Large intestine (tissue), 3 donors: ENCODE measurements around the gene ABCA1. TPM values are rescaled to one million over a fixed set of nuclear protein-coding genes. Genes with fewer than 3 reads are reported as not detected.
A peak's percentile ranks its signal among the peaks of the same experiment; 100 is the strongest.
"Not testable (repeated sequence)": the region's sequence is repeated elsewhere in the genome, so short reads cannot be mapped to it uniquely, and the experiment has no call there.

Experiments
- DNase-seq, 2 donors: peaks; one replicate each; pipeline versions ENCODE4 v3.0.0 to v3.0.0-alpha.2; 2013
- H3K27ac ChIP-seq: one replicate; pipeline ENCODE4 v1.5.1; 2013; ENCODE audit warnings: low read length
- H3K27me3 ChIP-seq: 2 replicates; pipeline ENCODE4 v1.6.1; 2013; ENCODE audit warnings: low read length; ENCODE audit not compliant: control insufficient read depth, insufficient read depth
- H3K36me3 ChIP-seq: 2 replicates; pipeline ENCODE4 v1.6.1; 2013; ENCODE audit warnings: low read length; ENCODE audit not compliant: control insufficient read depth, insufficient read depth
- H3K4me1 ChIP-seq: one replicate; pipeline ENCODE4 v1.6.1; 2013; ENCODE audit warnings: low read length; ENCODE audit not compliant: control insufficient read depth, insufficient read depth
- H3K4me3 ChIP-seq: one replicate; pipeline ENCODE4 v1.5.1; 2013; ENCODE audit warnings: low read length
- H3K9me3 ChIP-seq: one replicate; pipeline ENCODE4 v1.6.1; 2013; ENCODE audit warnings: mild to moderate bottlenecking, low read depth, low read length, moderate library complexity; ENCODE audit not compliant: control insufficient read depth
- WGBS: methylation state at CpG from one replicate; pipeline ENCODE4 v1.1.5; 2013; ENCODE audit warnings: low lambda C conversion rate; ENCODE audit not compliant: insufficient coverage; 5-methylcytosine and 5-hydroxymethylcytosine counted together
- polyA plus RNA-seq: library from polyadenylated mRNA; unstranded; fragments of 120-200 nt; gene quantifications from one replicate; pipeline ENCODE4 v1.2.1, GENCODE V29; 2013

Gene ABCA1
- polyA plus RNA-seq, 1 donor: 8.6 TPM

DNA sequence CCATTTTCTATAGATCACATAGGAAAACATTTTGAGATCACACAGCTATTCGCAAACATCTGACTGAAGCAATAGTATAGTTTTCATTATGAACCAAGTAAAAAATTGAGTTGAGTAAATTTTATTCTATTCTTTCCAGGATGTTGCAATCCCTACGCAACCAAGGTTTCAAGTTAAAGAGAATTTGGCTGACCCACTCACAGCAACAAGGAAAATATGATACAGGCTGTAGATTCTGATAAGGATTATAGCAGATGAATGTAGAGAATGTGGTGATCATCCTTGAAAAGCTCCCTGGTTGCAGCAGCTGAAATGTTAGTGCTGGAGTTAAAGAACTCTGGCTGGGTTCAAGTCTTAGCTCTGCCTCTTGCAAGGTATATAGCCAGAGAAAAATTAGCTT, 4.7 kb downstream of the ABCA1 start:
- DNase-seq: no peak
- Histone ChIP-seq H3K36me3 (no peaks in the 10 kb centered on the region), H3K4me3 (no peak overlapping the region), H3K27ac (no peak overlapping the region), H3K4me1 (peaks cover 4% of the 10 kb centered on the region), H3K27me3 (no peaks in the 10 kb centered on the region), H3K9me3 (no peaks in the 10 kb centered on the region)
- no CpG with 5 or more reads among the region's 2 CpGs for WGBS

DNA sequence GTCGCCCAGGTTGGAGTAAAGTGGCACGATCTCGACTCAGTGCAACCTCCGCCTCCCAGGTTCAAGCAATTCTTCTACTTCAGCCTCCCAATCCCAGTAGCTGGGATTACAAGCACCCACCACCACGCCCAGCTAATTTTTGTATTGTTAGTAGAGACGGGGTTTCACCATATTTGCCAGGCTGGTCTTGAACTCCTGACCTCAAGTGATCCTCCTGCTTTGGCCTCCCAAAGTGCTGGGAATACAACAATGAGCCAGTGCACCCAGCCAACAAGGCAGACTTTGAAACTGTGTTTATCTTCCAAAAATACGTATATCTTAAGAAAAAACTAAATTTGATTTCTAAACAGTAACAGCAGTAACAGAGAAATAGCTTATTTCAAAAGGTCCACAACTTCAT, 5.2 kb downstream of the ABCA1 start:
- no CpG with 5 or more reads among the region's 7 CpGs for WGBS
- not testable (repeated sequence) for H3K4me3 ChIP-seq, H3K36me3 ChIP-seq, H3K27me3 ChIP-seq, H3K27ac ChIP-seq, H3K9me3 ChIP-seq, H3K4me1 ChIP-seq, DNase-seq

DNA sequence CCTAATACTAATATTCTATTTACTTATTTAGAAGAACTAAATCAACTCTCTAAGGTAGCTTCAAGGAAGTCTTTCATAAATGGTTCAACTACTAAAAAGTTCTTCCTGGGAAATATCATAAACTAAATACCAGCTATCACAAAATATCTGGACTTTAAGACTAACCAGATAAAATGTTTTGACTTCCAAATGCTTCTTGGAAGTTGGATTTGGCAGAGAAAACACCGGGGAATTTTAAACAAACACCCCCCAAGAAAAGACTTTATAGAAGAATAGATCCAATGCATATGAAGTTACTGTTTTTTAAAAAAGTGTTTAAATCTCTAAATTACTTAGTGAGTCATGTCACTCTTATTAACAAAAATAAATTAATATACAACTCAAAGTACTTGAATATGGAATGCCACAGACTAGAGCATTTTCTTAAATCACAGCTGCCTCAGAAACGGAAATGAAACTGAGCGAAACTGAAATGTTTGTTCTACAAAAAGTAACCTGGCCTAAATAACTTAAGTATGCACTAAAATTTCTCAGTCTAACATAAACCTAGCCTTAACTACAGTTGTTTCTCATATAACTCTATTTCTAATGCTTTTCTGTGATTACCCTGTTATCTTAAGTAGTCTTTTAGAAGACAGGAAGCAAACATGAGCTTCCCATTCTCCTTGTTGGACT, 6.8 kb downstream of the ABCA1 start:
- no peaks in the 10 kb centered on the region for H3K36me3 ChIP-seq
- 63% methylated on average over 3 of the region's 3 CpGs for WGBS
- H3K27ac ChIP-seq: peak overlapping the region; percentile 21
- no peak overlapping the region for H3K4me3 ChIP-seq
- DNase-seq: no peak
- peaks cover 4% of the 10 kb centered on the region for H3K4me1 ChIP-seq
- no peaks in the 10 kb centered on the region for H3K9me3 ChIP-seq
- no peaks in the 10 kb centered on the region for H3K27me3 ChIP-seq

DNA sequence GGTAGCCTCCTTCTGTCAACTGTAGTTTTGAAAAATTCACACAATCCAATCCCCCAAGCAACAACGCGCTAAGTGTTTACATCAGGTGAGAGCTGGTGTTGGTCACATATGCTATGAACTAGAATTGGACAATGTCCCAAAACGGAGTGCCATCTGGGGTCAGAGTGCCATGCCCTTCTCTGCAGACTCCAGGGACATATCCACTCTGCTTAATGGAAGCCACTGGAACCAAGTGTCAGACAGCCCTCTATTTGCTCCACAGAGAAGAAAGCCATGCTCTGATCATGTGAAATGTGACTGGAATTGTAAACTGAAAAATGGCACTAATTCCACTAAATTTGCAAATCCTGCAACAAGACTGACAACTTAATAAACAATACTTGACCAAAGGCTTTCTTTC, 12.2 kb downstream of the ABCA1 start:
- H3K4me1 ChIP-seq: no peaks in the 10 kb centered on the region
- WGBS: no CpG with 5 or more reads among the region's 3 CpGs
- H3K9me3 ChIP-seq: no peaks in the 10 kb centered on the region
- no peaks in the 10 kb centered on the region for H3K36me3 ChIP-seq
- no peak overlapping the region for H3K4me3 ChIP-seq
- DNase-seq: no peak
- H3K27ac ChIP-seq: no peak overlapping the region
- H3K27me3 ChIP-seq: no peaks in the 10 kb centered on the region

DNA sequence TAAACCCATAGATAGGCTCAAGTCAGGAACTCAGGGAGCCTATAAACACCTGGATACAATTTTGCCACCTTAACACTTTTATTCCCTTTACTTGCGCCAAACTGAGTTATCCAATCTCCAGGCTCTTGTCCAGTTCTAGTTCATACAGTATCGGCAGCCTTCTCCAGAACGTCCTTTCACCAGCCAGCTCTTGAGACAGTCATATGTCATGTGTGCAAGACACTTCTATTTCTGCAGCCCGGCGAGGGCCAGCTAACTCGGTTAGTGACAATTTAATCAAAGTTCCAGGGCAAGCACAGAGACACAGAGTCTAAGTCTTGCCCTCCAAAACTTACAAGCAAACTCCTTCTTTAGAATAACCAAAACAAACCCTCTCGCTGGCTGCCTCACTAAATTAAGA, 12.9 kb downstream of the ABCA1 start:
- no peaks in the 10 kb centered on the region for H3K4me1 ChIP-seq
- H3K9me3 ChIP-seq: no peaks in the 10 kb centered on the region
- H3K27me3 ChIP-seq: no peaks in the 10 kb centered on the region
- WGBS: 83% methylated on average over 1 of the region's 7 CpGs
- H3K4me3 ChIP-seq: no peak overlapping the region
- no peaks in the 10 kb centered on the region for H3K36me3 ChIP-seq
- DNase-seq: no peak
- H3K27ac ChIP-seq: no peak overlapping the region

DNA sequence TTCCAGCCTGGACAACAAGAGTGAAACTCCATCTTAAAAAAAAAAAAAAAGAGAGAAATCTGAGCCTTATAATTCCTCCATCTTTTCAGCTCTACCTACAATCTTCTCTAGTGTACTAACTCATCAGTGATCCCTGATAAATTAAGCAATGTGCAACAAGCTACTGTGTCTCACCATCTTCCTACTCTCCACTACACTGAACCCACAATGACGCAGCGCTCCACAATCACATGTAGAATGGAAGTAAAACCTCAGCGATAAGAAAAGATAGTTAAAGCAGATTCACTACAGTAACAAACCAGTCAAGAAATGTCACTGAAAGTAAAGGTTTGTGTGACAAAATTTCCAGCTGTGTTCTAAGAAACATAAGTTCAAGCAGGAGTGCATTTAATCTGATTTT, 13.5 kb downstream of the ABCA1 start:
- no CpG with 5 or more reads among the region's 3 CpGs for WGBS

DNA sequence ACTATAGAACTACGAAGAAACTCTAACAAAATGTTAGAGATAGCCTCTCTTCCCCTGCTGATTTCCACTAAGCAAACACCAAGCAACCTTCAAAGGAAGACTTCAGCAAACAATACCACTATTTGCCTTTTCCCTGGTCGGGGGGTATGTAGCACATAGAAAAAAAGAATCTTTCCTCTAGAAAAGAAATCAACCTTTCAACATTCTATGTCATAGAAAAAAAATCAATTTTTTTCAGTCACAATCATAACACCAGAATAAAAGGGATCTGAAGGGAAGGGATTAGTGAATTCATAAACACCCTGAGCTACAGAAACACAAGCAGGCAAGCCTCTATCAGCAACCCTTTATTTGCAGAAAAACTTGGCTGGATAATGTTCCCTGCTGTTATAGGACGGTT, 15.3 kb downstream of the ABCA1 start:
- Histone ChIP-seq H3K4me1 (no peaks in the 10 kb centered on the region), H3K27me3 (no peaks in the 10 kb centered on the region), H3K27ac (no peak overlapping the region), H3K9me3 (no peaks in the 10 kb centered on the region), H3K4me3 (no peak overlapping the region), H3K36me3 (no peaks in the 10 kb centered on the region)
- no CpG with 5 or more reads among the region's 3 CpGs for WGBS
- DNase-seq: no peak

More for the DNA sequence above, 13.5 kb downstream of the ABCA1 start:
- Histone ChIP-seq H3K27me3 (no peaks in the 10 kb centered on the region), H3K4me1 (no peaks in the 10 kb centered on the region), H3K27ac (no peak overlapping the region), H3K4me3 (no peak overlapping the region), H3K9me3 (no peaks in the 10 kb centered on the region), H3K36me3 (no peaks in the 10 kb centered on the region)
- no peak for DNase-seq

DNA sequence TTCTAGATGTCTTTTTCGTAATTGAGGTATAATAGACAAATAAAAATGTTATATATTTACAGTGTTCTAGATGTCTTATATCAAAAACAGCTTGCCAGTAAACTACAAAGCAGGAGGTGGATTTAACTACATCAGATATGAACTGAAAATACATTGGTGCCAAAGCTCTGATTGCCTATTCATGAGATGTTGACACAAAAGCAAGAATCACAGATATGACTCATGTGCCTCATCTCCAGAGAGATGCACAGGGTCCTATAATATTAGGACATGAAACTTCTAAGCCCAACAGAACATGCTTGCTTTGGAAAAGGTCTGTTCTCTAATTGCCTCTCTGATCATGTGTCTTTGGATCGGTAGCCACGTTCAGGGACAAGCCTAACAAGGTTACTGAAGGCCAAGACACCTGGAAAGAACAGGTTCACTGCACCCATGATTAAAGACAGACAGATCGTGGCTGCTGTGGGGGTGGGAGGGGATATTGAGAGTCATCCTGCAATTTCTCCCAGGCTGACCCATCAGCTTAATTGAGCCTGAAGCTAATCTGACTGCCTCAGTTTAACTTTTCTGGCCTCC, 16.8 kb downstream of the ABCA1 start:
- WGBS: no CpG with 5 or more reads among the region's 4 CpGs
- no peaks in the 10 kb centered on the region for H3K4me1 ChIP-seq

DNA sequence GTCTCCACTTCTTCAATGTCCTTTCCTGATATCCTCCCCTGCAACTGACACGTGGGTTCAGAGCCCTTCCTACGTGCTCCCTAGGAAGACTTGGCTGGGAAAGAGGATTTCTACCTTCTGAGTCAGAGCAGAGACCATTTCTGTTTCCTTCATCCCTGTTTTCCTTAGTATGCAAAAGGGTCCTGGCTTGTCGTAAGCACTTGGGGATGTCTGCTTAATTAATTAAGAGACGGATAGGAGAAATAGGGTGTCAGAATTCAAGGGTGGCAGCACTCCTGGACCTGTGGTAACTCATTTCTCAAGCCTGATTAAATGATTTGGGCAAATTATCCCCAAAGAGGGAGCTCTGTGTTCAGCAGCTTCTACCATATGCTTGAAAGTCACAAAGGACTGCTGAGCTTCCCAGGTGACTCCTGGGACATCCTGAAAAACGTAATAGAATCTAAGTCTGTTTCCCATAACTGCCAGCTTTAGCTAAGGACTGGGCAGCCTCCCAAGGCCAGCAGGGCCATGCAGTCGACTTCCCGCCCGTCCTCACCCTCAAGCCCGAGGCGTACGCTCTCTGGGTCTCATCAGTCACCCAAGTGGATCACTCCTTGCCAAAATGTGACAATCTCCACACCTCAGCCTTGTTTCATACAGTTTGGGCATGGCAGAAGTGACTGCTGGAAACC, 20.5 kb downstream of the ABCA1 start:
- WGBS: no CpG with 5 or more reads among the region's 11 CpGs
- Histone ChIP-seq H3K4me1 (peaks cover 5% of the 10 kb centered on the region), H3K27me3 (no peaks in the 10 kb centered on the region), H3K36me3 (no peaks in the 10 kb centered on the region), H3K27ac (no peak overlapping the region), H3K4me3 (no peak overlapping the region), H3K9me3 (no peaks in the 10 kb centered on the region)
- DNase-seq: no peak

More for the DNA sequence above, 16.8 kb downstream of the ABCA1 start:
- Histone ChIP-seq H3K36me3 (no peaks in the 10 kb centered on the region), H3K27me3 (no peaks in the 10 kb centered on the region), H3K9me3 (no peaks in the 10 kb centered on the region), H3K4me3 (no peak overlapping the region), H3K27ac (no peak overlapping the region)
- no peak for DNase-seq

DNA sequence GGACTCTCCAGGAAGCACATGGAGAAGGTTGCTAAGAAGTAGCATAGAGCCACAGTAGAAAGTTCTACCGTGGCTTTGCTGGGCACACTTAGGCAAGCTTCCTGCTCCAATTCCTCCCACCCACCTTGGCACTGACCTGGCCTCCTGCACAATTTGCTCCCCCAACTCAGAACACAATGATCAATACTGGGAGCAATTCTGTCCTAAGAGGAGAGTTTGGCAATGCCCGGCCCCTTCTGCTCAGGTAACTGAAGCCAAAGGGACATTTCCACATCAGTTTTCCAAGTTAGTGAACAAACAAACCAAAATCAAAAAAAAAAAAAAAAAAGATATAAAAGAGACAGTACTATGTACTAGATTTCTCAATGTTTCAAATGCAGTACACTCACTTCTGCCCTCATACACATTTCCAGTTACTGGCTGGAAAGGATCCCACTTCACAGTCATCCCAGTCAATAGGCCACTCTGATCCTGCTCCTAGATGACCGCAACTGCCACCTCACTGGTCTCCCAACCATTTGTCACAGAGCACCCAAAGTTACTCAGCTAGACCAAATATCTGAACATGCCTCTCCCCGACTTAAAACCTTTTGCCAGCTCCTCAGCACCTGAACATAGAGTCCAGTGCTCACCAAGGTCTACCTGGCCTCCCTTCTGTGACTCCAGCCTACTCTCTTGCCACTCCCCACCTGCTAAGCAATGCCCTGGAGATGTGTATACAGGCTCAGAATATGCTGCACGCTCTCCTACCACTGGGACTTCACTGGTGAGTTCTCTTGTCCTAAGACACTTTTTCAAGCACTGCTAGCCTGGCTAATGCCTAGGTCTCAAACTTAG, 21.3 kb downstream of the ABCA1 start:
- no peak for DNase-seq
- Histone ChIP-seq H3K36me3 (no peaks in the 10 kb centered on the region), H3K4me1 (peaks cover 5% of the 10 kb centered on the region), H3K4me3 (no peak overlapping the region), H3K9me3 (no peaks in the 10 kb centered on the region), H3K27ac (no peak overlapping the region), H3K27me3 (no peaks in the 10 kb centered on the region)
- no CpG with 5 or more reads among the region's 5 CpGs for WGBS
